Erythroblast (primary cell): ENCODE measurements around the gene SMIM13.

Experiments
- GATA1 ChIP-seq: IDR thresholded peaks from 2 replicates; pipeline ENCODE4 v1.6.1; 2011; ENCODE audit warnings: low read depth, mild to moderate bottlenecking, control low read depth, low read length, moderate library complexity
- POLR2A ChIP-seq: IDR thresholded peaks from 2 replicates; pipeline ENCODE4 v1.6.1; 2011; ENCODE audit warnings: mild to moderate bottlenecking, low read length

- TF ChIP-seq POLR2A = no peak
- no peak for TF ChIP-seq GATA1
These were observed 73.3 kb downstream of the SMIM13 start for GRCh38 chr6:11166948-11167347.
